ENCODE measurements around the gene APBA2.

- TF ChIP-seq CTCF (IDR thresholded peaks at IDR 0.05) (no peak), POLR2A (IDR thresholded peaks at IDR 0.05) (no peak)
Observed at GRCh38 chr15:28992336-28992864, 106.6 kb downstream of the APBA2 start.
